Activated T-helper 1 cell treated with Interleukin-2 at 50 U/mL for 16 hours (primary cell): Measurements from ENCODE around the gene VILL.
"Not testable (repeated sequence)": the region's sequence is repeated elsewhere in the genome, so short reads cannot be mapped to it uniquely, and the experiment has no call there.

Experiments
- DNase-seq: peaks from one replicate; pipeline ENCODE4 v3.0.0-alpha.2; 2020; ENCODE audit warnings: low read depth

Gene VILL

DNA sequence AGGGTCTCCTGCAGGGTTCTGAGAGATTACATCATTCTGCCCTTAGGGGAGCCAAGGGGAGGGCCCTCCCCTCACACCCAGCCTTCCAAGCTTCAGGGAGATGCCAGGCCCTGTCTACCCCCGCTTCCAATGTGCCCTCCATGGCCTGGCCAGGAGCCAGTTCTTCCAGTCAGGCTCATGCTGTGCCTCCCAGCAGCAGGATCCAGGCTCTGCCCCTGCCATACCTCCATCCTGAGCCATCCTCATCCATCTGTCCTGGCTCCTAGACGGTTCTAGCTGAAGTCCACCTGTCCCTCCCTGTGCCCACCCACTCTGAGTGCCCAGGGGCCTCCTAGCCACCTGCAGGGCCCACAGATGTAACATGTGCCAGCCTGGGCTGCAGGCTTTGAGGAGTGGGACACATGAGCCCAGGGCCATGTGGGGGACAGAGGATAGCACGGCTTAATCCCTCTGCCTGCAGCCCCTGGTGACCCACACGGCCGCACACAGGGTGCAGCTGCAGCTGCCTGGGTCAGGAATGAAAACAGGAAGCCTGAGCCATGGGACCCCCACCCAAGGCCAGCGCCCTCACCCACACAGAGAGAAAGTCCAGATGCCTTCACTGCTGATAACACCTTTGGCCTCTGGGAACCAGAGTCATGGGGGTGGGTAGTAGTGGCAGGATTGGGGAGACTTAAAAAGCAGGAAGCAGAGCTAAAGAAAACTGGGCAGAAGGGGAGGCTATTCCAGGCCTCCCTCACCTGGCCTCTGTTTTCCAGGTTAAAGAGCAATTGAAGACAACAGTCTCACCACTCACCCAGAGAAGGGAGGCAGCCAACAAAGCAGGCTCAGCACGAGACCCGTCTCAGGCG, 27.1 kb downstream of the VILL start:
- no peak for DNase-seq

DNA sequence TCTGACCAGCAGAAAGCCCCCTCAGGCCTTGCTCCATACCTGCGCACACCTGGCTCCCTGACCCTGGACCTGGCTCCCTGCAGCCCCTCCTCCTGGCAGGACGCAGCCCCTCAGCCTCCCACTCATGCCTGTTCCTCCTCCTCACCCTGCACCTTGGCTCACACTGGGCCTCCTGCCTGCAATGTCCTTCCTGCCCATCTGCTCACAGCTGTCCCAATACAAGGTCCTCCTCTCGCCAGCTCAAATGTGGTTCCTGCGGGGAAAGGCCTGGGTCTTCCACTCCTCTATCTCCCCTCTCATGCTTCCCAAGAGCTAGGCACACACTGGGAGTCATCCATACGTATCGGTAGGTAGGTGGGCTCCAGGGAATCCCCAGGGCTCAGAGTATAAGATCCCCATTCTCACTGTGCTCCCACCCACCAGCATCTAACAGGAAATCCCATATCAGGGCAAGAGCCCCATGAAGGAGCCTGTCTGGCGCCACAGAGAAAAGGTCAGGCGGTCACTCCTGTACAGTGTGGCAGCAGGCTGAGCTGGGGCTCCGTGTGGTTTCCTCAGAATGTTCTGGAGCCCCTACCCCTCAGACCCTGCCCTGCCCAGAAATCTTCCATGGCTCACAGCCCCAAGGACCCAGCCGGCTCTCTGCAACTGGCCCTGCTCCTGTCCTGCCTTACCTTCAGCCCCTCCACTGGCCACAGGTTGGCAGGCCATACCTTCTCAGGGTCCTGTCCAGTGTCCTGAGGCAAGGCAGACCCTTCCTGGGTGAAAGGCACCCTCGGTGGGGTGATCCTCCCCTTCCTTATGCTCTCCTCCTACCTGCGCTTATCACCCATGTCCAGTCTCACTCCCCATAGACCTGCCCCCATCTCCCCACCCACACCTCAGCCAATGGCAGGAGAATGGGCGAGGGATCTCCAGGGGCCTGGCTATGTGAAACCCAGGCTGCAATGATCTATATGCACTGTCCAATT, 28.0 kb downstream of the VILL start:
- no peak for DNase-seq

DNA sequence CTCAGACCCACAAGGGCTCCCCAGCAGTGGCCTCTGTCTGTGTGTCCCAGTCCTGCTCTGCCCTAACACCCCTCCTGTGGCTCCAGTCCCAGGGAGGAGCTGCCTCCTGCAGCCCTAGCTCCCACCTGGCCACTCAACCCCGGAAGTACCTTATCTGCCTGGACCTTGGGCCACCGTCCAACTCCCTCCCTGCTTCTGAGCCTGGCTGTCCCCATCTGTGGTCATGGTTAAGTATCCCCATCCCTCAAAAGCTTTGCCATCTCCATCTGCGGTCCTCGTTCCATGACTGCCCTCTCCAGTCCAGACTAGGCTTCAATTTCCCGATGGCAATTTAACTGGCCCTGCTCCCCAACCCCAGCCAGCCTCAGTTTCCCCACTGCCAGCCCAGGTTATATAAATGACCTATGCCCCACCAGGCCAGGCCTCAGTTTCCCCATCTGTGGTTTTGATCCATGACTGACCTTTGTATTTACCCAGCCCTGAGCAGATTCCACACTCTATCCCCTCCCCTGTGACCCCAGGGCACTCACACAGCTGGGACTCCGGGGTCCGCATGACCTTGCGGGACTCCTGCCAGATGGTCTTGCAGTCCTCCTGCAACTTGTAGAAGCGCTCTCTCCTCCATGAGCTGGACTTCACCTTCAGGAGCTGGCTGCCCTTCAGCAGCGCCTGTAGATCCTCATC, 29.2 kb downstream of the VILL start:
- DNase-seq, result no peak

DNA sequence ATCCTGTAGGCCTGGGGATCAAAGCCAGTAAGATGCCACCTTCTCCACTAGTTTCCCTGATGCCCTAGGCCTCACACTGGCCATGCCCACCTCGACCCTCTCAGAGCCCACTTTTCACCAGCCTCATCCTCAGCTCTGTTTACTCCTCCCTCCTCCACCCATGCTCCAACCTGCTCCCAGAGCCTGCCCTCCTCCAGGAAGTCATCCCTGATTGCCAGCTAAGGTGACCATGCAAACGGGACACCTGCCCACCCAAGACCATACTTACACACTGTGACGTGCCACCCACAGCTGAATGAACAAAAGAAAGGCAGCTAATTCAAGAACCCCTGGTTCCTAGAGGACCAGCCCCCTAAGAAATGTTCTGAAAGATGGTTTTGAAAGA, 29.7 kb downstream of the VILL start:
- no peak for DNase-seq

DNA sequence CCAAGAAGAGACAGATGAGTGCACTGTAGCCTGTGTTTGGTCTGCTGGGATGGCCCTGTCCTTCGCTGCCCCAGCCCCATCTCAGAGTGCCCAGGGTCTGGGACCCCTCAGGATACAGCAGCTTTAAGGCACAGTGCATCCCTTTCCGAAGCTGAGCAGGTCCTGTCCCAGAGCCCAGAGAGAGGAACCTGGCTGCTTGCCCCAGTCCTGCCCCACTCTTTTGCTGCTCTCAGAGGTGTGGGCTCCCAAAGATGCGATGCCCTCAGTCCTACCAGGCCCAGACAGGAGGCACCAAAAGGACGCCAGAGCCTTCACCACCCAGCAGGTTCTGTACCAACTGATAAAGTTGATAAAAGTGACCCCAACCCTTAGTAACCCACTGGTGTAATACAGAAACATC, 30.6 kb downstream of the VILL start:
- no peak for DNase-seq

DNA sequence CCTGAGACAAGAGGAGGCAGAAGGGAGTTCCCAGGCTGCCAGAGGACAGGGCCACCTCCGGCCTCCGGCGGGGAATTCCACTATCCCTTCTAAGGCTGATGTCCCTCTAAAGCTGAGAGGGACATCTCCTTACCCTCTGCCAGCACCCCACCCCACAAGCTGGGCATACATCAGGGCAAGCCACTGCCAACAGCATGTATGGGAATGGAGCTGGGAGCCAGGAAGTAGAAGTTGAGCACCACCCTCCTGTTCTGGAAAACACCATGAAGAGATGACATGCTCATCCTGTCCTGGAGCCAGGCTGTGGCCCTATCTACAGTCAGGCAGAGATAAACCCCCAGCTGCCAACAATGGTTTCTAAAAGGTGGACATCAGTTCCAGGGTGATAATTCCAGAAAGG, 31.7 kb downstream of the VILL start:
- DNase-seq, result no peak

DNA sequence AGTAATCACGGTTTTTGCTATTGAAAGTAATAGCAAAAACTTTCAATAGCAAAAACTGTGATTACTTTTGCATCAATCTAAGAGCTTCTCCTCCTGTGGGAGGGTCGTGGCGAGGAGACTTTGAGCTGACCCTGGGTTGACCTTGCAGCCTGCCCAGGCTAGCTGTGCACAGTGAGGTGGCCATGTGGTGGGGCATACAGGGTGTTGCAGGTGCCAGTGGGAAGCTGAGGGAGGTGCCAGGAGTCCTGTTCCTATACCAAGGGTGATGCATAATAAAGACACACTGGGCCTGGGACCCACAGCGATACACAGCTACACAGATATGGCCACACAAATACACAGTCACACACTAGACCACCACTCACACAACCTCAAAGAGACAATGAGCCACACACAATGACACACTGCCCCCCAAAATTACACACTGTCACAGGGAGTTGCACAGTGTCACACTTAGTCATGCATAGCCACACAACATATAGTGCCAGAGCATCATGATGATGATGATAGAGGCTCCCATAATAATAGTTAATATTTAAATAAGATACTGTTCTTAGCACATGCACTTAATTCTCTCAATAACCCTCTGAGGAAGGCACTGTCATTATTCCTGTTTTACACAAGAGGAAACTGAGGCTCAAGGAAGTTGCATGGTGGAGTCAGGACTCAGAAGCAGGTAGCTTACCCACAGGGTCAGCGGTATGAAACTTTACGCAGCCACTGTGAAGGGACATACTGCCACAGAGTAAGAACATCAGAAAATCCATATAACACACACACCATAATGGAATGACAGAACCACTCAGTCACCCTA, 32.5 kb downstream of the VILL start:
- no peak for DNase-seq

DNA sequence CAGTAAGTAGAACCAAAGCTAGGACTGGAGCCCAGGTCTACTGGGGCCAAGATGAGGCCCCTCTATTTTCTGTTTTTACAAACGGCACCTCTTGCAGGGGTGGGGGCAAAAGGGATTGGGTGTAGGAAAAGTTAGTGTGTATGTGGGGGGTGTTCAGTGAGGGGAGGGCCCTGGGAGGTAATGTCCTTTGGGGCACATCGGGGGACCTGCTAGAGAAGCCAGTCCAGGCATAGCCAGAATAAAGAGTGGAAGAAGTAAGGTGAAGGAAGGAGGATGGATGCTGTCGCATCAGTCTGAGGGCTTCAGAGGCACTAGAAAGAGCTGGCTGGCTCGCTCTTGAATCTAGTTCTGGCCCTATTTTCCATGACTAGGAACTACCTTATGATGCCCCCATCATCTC, 36.3 kb downstream of the VILL start:
- DNase-seq, result no peak

DNA sequence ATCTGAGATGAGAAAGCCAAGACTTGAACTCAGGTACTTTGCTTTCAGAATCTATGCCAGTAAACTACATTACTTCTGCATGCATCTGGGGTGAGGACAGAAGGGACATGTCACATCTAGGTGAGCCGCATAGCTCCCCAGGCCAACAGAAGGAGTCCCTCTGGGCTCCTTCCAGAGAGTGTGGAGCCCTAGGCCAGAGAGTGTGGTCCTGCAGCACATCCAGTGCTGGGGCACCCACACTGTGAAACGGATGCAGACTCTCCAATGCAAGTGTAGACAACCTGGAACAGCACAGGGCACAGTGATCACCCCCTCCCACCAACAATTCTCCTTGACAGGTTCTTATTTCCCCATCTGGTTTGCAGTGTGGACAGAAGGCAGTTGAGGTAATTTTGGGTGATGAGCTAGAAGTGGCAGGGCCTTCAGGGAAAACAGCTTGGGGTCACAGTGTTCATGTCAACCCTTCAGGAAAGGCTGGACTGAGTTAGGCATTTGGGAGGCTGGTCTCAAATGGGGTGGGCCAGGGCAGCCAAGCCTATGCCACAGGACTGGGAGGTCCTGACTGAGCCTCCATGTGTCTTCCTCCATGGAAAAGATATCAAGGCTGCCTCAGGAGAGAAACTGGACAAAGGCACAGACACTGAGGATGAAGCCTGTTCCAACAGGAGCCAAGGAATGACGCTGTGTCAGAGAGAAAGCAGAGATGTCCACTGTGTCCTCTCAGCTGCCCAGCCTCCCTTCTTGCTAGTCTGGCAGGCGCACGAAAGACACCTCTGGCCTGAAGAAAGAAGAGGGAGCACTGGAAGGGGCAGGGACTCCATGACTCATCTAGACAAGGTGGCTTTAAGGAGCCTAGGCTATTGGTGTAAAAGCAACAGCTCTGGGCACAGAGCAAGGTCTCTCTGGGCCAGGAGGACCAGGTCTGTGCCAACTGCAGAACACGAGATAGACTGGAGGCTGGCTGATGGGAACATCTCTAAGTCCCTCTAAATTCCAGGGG, 37.2 kb downstream of the VILL start:
- no peak for DNase-seq

DNA sequence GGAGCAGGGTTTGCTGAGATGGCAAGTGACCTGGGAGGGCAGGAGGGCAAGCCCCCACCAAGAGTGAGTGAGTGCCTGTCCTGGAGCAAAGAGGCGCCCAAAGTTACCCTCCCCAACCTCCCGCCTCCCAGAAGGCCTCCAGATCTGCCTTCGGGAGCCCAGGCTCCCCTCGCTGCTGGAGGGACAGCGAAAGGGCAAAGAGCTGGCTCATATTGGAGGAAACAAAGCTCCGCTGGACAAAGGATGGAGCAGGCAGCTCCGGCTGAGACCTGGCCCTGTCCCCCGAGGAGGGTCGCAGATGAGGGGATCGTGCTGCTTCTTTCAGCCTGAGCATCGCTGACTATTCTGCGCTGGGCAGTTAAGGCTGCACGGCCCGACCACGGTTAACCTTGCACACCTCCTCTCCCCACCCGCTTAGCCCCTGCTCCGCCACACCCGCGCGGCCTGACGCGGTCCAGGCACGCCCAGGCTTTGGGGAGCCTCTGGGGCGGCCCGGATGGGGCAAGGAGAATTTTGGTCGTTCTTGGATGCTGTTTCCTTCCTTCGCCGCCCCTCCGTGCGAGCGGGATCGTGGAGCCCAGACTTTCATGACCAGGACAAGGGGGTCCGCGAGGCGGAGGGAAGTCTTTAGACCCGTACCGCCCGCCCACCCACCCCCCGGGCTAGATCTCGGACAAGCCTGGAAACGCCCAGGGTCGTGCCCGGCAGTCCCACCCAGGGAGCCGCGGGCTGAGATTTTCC, 38.2 kb downstream of the VILL start:
- no peak for DNase-seq

DNA sequence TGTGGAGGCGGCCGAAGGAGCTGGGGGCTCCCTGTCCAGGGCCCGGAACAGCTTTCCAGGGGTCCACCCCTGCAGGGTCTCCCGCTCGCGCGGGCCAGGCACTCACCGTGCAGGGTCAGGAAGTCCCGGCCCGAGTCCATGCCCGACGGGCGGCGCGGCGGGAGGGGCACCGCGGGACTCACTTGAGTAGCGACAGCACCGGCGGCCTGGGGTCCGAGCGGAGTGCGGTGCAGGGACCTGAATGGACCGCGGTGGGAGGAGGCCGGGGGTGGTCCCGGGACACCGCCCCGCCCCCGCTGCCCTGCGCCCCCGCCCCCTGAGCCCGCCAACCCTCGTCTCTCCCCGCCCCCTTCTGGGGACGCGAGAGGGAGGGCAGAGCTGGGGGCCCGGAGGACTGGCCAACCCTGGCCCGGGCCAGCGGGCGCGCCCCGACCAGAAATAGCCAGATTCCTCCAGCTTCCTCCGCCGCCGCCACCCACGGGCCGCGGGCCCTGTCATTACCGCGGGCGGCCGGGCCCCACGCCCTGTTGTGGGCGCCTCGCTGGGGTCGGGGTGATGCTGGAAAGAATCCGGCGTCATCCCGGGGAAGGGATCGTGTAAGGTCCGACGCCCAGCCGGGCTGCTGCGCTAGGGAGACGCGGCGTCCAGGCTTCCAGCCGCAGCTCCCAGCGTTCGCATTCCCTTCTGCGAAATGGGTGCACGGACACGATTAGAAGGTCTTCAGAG, 39.0 kb downstream of the VILL start, which contains the start of gene PLCD1:
Gene PLCD1, minus strand, starts transcription at position 243 of the 726 bp plus-strand sequence. Its CDS starts 103 bp downstream, at position 140.
- peak; percentile 27 for DNase-seq

DNA sequence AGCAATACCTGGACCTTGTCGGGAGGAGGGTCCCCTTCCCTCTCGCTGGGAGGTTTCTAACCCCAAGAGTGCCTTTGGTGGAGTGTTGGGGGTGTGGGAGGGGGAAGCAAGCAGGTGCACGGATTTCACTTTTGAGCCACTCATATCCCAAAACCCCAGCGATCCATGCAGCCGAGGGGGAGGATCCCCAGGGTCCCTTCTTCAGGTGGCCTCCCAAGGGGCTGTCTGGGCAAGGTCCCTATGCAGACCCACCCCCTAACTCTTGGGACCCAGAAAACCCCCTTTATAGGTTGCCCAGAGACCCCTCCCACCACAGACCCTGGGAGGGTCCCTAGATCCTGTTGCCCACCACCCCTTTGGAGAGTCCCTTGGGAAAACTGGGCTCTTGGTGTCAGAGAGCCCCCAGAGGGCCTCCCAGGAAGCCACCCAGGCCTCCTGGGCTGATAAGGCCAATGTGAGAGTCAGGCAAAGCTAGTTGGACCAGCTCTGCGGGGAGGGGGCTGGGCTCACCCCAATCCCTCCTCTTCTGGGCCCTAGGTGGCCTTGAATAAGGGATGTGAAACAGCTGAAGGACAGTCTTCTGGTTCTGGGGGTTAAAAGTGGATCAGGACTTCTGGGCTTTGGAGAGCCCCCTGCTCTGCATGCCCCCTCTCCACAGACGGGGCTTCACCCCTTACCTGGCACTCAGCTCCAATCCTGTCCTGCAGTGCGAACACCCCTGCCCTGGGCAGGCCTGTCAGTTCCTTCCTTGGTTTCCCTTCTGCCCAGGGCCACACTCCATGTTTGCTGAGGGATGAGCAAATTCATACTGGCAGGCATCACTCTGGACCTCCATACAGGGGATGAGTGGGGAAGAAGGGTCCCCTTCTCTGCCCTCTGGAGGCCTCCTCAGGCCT, 39.8 kb downstream of the VILL start:
- no peak for DNase-seq

DNA sequence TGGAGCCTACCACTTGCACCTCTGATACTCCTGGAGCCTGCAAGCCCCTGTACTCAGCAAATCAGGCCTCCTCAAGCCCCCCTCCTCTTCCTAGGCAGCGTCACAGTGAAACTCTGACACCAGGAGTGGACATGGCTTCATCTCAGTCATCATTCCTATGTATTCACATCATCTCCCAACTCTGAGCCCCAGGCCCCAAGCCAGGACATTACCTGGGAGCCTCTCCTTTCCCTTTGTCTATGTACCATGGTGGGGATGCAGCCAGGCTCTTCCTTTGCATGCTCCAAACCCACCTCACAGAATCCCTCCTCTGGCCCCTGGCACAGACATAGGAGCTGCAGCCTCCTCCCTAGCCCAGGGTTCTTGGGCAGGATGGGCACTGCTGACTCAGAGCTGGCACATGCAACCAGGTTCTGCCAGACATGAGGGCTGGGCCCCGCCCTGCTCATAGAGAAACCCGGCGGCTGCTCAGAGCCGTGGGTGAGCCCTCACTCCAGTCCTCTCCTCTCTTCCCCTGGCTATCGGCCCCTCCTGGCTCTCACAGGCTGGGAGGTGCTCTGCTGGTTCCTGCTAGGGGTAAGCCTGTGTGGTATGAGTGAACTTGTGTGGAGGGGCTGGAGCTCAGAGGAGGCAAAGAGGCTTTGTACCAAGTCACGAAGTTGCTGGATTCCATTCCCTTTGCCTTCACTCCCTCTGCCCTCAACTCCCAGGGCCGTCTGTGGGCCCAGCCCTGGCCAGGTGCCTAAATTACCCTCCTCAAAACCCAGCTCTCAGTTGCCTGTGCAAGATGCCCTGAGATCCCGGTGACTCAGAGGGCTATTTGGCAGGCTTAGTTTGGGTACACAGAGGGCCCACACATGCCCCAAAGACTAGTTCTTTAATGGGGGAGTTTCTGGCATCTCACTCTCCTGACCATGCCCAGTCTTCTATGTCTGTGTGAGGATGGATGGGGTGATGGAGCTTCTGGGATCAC, 40.7 kb downstream of the VILL start:
- DNase-seq, result peak; percentile 46

DNA sequence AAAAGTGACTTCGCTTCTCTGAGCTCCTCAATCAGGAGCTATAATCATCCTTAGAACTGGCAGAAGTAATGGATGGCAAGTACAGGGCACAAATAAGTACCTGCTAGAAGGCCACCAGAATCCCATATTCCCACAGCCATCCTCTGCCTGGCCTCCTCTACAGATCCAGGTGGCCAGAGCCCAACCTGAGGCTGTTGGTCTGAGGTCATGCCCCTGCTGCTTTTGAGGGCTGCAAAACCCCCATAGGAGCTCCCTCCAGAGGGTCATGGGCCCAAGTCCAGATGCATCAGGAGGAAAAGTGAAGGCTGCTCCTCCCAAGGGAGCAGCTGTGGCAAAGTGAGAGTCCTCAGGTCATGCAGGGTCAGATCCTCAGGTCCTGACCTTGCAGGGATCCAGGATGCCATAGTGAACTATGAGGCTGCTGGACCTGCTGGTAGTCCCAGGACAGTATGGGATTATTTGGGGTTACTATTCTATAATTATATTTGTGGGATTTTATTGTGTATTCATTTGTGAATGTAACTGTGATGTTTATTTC, 41.8 kb downstream of the VILL start:
- no peak for DNase-seq

DNA sequence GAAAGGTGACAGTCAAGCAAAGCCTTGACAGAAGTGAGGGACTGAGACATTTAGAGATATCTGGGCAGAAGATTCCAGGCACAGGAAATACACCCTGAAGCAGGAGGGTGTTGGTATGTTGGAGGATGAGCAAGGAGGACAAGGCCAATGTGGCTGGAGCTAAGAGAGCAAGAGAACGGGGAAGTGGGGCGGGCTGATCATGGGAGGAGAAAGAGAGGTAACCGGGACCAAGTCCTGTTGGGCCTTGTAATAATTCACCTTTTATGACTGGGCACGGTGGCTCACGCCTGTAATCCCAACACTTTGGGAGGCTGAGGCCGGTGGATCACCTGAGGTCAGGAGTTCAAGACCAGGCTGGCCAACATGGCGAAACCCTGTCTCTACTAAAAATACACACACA, 43.0 kb downstream of the VILL start:
- not testable (repeated sequence) for DNase-seq

DNA sequence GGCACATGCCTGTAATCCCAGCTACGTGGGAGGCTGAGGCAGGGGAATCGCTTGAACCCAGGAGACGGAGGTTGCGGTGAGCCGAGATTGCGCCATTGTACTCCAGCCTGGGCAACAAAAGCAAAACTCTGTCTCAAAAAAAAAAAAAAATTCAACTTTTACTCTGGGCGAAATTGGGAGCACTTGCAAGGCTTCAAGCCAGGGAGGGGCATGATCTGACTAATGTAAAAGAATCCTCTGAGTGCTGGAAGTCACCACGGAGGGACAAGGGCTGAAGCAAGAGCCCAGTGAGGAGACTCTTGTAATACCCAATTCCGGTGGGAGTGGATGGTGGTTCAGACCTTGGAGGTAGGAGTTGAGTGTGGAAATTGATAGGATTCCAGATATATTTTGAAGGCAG, 43.7 kb downstream of the VILL start:
- DNase-seq, result not testable (repeated sequence)
